Ovary (tissue), 9 donors: Measurements from ENCODE around the gene MRPS2. TPM values are rescaled to one million over a fixed set of nuclear protein-coding genes. Genes with fewer than 3 reads are reported as not detected.

Source experiments
- DNase-seq, 5 donors: peaks; one replicate each; pipeline ENCODE4 v3.0.0-alpha.2; 2019 to 2020
- H3K27ac ChIP-seq, 2 donors: fragments of 200-600 bp; one replicate each; pipeline versions ENCODE4 v1.5.1 to v1.8.0; 2019 to 2022
- H3K27me3 ChIP-seq: fragments of 200-600 bp; one replicate; pipeline ENCODE4 v1.8.0; 2022
- H3K36me3 ChIP-seq: fragments of 200-600 bp; sonication (generic); one replicate; pipeline ENCODE4 v1.5.1; 2019
- H3K4me1 ChIP-seq: one replicate; pipeline ENCODE4 v1.8.1; 2013; ENCODE audit warnings: mild to moderate bottlenecking, moderate library complexity; ENCODE audit not compliant: insufficient read depth
- H3K4me3 ChIP-seq: fragments of 200-600 bp; sonication (generic); one replicate; pipeline ENCODE4 v1.5.1; 2017
- H3K9me3 ChIP-seq, 2 donors: fragments of 200-600 bp in 1 of 2; sonication (generic) in 1 of 2; one replicate each; pipeline versions ENCODE4 v1.5.1 to v1.8.1; 2013 to 2019; ENCODE audit warnings: mild to moderate bottlenecking in 1 of 2, moderate library complexity in 1 of 2
- CTCF ChIP-seq, 3 donors: fragments of 450-650 bp in 2 of 3; fragments of 200-600 bp in 1 of 3; IDR thresholded peaks; one replicate each; pipeline versions ENCODE4 v1.5.1 to v1.8.0; 2016 to 2022; ENCODE audit warnings: antibody characterized with exemption in 3 of 3, mild to moderate bottlenecking in 1 of 3
- EP300 ChIP-seq: sonication (generic); formaldehyde crosslinking; IDR thresholded peaks from one replicate; pipeline ENCODE4 v1.6.1; 2017; ENCODE audit warnings: antibody characterized with exemption
- POLR2A ChIP-seq: fragments of 450-650 bp; IDR thresholded peaks from one replicate; pipeline ENCODE4 v1.6.1; 2017; ENCODE audit warnings: antibody characterized with exemption, mild to moderate bottlenecking, moderate library complexity
- WGBS, 3 donors: extraction: QIAGEN DNeasy Blood & Tissue Kit in 1 of 3; methylation state at CpG; one replicate each; pipeline versions ENCODE4 v1.1.5 to v1.1.7; 2013 to 2017; 5-methylcytosine and 5-hydroxymethylcytosine counted together
- intact Hi-C, 4 donors: fragments of 100-400 bp; cut with DNase I; formaldehyde crosslinking; loops; one replicate each; pipeline versions ENCODE4 v1.11.0 to v1.15.1; 2022 to 2023
- polyA plus RNA-seq, 2 donors: library from polyadenylated mRNA; stranded (reverse); fragments of 200-250 nt in 1 of 2; fragments of 350-450 nt in 1 of 2; fragmentation: Illumina TruSeq in 1 of 2; extraction: RNeasy Lipid Tissue Mini Kit (QIAGEN cat#74804) in 1 of 2; gene quantifications; one replicate each; pipeline ENCODE4 v1.2.3, GENCODE V29; 2013 to 2014
- total RNA-seq, 7 donors: library from RNA; depleted of rRNA in 2 of 7; stranded (reverse); fragments of >200 nt in 2 of 7; fragmentation: NEBNext Ultra II Directional in 3 of 7; extraction: Animal tissue kit (Norgen Biotek cat#: 25700) in 3 of 7; gene quantifications; one replicate each; pipeline versions ENCODE4 v1.1.0 to v1.2.4, GENCODE V29; 2016 to 2023
- donor health status: DM: no; HTN: no; CAD: no; lungs with moderate emphysema.
- donor health status: DM: no; HTN: no; CAD: no.
- donor health status: Bipolar disorder and iron deficiency.
- donor health status: DM: yes; HTN: yes; CAD: no.
- donor health status: DM: no; HTN: no; CAD: no.
- donor health status: DM: yes; HTN: yes; CAD: no.

Gene MRPS2
- total and polyA plus RNA-seq, 9 donors = 9.7 to 53.2 (median 30.4) TPM

DNA sequence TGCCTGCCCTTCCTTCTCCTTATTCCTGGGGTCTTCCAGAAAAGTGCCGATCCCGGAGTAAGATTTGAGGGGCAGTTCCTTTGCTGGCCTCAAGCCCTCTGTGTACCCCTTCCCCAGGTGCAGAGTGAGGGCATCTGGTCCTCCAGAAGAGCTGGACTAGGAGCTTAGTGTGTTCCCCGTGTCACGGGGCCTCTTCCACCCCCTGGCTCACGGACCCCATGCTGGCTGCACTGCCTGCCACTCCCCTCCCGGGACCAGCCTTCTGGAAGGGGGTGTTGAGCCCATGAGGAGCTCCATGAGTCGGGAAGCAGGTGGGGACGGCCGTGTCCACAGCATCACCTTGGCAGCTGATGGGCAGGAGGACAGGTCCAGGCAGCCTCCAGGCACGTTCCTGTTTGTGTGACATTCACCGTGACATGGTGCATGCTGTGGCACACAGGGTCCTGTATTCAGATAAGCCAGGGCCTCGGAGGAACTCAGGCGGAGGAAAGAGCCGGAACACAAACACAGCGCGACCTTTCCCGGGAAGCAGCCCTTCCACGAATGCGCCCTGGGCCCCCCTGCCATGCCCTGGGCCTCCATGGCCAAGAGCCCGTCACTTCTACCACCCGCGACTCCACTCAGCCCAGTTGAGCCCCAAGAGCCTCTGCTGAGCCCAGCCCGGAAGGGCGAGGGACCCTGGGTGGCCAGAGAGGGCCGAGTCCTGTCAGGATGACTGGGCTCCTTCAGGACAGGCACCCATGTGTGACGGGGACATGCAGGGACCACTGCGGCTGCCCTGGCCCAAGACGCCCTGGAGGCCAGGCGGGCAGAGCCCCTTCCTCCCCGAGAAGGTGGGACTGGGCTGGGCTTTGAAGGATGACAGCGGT lies 14.8 kb downstream of the MRPS2 start:
- H3K27me3 ChIP-seq = no peaks in the 10 kb centered on the region
- WGBS, 3 donors = 84 to 87% (median 85%) methylated on average over 30 to 31 of the region's 31 CpGs
- peak in 1 of 5 donors; percentile 10 for DNase-seq
- intact Hi-C loops = no loop called here
- H3K4me3 ChIP-seq = no peak overlapping the region
- H3K4me1 ChIP-seq = no peaks in the 10 kb centered on the region
- H3K36me3 ChIP-seq = no peaks in the 10 kb centered on the region
- H3K9me3 ChIP-seq = no peaks in the 10 kb centered on the region
- H3K27ac ChIP-seq = no peak overlapping the region
- TF ChIP-seq CTCF (IDR thresholded peaks at IDR 0.05) = no peak
- TF ChIP-seq POLR2A = no peak
- no peak for TF ChIP-seq EP300

DNA sequence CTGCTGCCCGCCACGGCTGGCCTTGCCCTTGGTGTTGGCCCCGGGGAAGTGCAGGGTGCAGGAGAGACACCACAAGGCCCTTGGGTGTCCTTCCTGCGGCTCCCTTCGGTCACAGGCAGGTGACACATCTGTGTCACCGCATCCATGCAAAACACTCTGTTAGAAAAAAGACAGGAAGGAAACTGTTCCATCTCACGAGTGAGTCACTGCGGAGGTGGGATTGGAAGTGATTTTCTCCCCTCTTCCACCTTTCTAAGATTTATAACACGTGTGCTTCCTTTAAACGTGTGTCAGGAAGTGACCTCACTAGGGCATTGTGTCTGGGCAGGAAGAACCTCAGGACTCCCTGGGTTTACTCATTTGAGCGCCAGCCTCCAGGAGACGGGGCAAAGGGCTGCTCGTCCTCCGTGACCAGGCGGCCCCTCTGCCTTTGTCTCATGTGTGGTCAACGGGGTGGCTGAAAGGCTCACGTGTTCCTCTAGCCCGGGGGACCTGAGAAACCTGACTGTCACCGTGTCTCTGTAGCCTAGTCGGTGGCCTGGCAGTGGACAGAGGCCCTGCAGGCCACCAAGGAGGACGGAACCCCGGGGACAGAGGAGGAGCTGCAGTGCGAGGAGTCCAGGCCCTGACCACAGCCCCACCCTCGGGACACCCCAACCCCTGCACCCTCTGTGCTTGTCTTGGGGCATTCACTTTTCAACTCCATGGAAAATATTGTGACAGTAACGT lies 15.8 kb downstream of the MRPS2 start:
- H3K9me3 ChIP-seq = no peaks in the 10 kb centered on the region
- intact Hi-C loops = no loop called here
- TF ChIP-seq EP300 (no peak), CTCF (IDR thresholded peaks at IDR 0.05) (no peak), POLR2A (no peak)
- H3K4me1 ChIP-seq = no peaks in the 10 kb centered on the region
- WGBS, 3 donors = 75 to 84% (median 77%) methylated on average over 25 of the region's 25 CpGs
- no peaks in the 10 kb centered on the region for H3K36me3 ChIP-seq
- no peak overlapping the region for H3K27ac ChIP-seq
- DNase-seq = peak in 1 of 5 donors; percentile 4
- H3K4me3 ChIP-seq = no peak overlapping the region
- H3K27me3 ChIP-seq = no peaks in the 10 kb centered on the region

- H3K27me3 ChIP-seq = no peaks in the 10 kb centered on the region
- 86 to 90% (median 89%) methylated on average over 24 of the region's 24 CpGs for WGBS, 3 donors
These were observed 16.9 kb downstream of the MRPS2 start for GRCh38 chr9:135517407-135517822.

More at GRCh38 chr9:135517407-135517822, 16.9 kb downstream of the MRPS2 start:
- Histone ChIP-seq H3K4me1 (no peaks in the 10 kb centered on the region), H3K27ac (no peak overlapping the region), H3K4me3 (no peak overlapping the region), H3K36me3 (no peaks in the 10 kb centered on the region), H3K9me3 (no peaks in the 10 kb centered on the region)
- TF ChIP-seq EP300 (no peak), POLR2A (no peak), CTCF (IDR thresholded peaks at IDR 0.05) (no peak)
- intact Hi-C loops = no loop called here
- DNase-seq = no peak
